ENCODE data around the gene CASP9. TPM values are rescaled to one million over a fixed set of nuclear protein-coding genes. Genes with fewer than 3 reads are reported as not detected.

The CASP9 gene
- total RNA-seq, 1 donor from 2014 or later, result 18.6 TPM

Other genes with a start within 250 kb of the CASP9 start
- gene EFHD2, start 114.3 kb downstream of the CASP9 start, total RNA-seq, result 82.4 and 85.2 TPM in 2 replicates
- gene CTRC, start 85.8 kb downstream of the CASP9 start, total RNA-seq, result 0.34 and 0.64 TPM in 2 replicates
- not detected in 2 replicates for gene CELA2A, start 67.5 kb downstream of the CASP9 start, total RNA-seq
- gene CELA2B, start 48.1 kb downstream of the CASP9 start, total RNA-seq, result not detected in 2 replicates
- 10.9 and 18.7 TPM in 2 replicates for gene DNAJC16, start 2.6 kb upstream of the CASP9 start, total RNA-seq
- 30.1 and 32.5 TPM in 2 replicates for gene AGMAT, start 60.8 kb upstream of the CASP9 start, total RNA-seq
- 46.4 and 47.7 TPM in 2 replicates for gene DDI2, start 93.2 kb upstream of the CASP9 start, total RNA-seq
- 55.9 and 61.6 TPM in 2 replicates for gene PLEKHM2, start 160.1 kb upstream of the CASP9 start, total RNA-seq
- gene SLC25A34, start 212.0 kb upstream of the CASP9 start, total RNA-seq, result 1.1 and 1.6 TPM in 2 replicates
- gene TMEM82, start 218.3 kb upstream of the CASP9 start, total RNA-seq, result not detected in 2 replicates
- gene FBLIM1, start 234.6 kb upstream of the CASP9 start, total RNA-seq, result not detected in 2 replicates

Measured in activated T-helper 2 cell treated with anti-CD3 and anti-CD28 coated beads, Interferon-gamma antibody, Interleukin-2, Interleukin-4, amounts not matched to agents 10 μg/mL and 5 μg/mL and 100 μg/mL, durations not matched to agents 14 hours and 24 hours and 36 hours (primary cell).